Measurements from ENCODE around the gene CTU2. TPM values are rescaled to one million over a fixed set of nuclear protein-coding genes. Genes with fewer than 3 reads are reported as not detected.

Gene CTU2
- polyA plus RNA-seq, 6 donors from 2014 or later = 9.8 to 16.8 (median 13.1) TPM

GRCh38 chr16:88716601-88717001, 10.3 kb downstream of the CTU2 start:
- Mint-ChIP-seq H3K36me3 (peaks cover 0 to 7% of the 10 kb centered on the region in 2 donors), H3K4me1 (peaks cover 0 to 8% (median 0%) of the 10 kb centered on the region in 3 donors), H3K27ac (no peak overlapping the region), H3K27me3 (no peaks in the 10 kb centered on the region), H3K9me3 (no peaks in the 10 kb centered on the region), H3K4me3 (no peak overlapping the region)
- no peak for ATAC-seq (ENCODE audit: low read depth in 2 of 2)
- DNase-seq = no peak

GRCh38 chr16:88718178-88718577, 11.9 kb downstream of the CTU2 start:
- no peaks in the 10 kb centered on the region for H3K9me3 Mint-ChIP-seq
- H3K27me3 Mint-ChIP-seq = no peaks in the 10 kb centered on the region
- DNase-seq (no peak), ATAC-seq (ENCODE audit: low read depth in 2 of 2) (no peak)
- H3K36me3 Mint-ChIP-seq = peaks cover 0 to 7% of the 10 kb centered on the region in 2 donors
- peak overlapping the region in 1 of 6 donors; percentile 48 for H3K27ac Mint-ChIP-seq
- no peak overlapping the region for H3K4me3 Mint-ChIP-seq
- peaks cover 0 to 8% (median 0%) of the 10 kb centered on the region in 3 donors for H3K4me1 Mint-ChIP-seq

- ATAC-seq (ENCODE audit: low read depth in 2 of 2) = no peak
- no peak for DNase-seq
- Mint-ChIP-seq H3K27me3 (no peaks in the 10 kb centered on the region), H3K36me3 (peaks cover 0 to 7% of the 10 kb centered on the region in 2 donors), H3K27ac (peak overlapping the region in 1 of 6 donors; percentile 30), H3K4me1 (peaks cover 0 to 8% (median 0%) of the 10 kb centered on the region in 3 donors), H3K4me3 (no peak overlapping the region), H3K9me3 (no peaks in the 10 kb centered on the region)
Observed at GRCh38 chr16:88719267-88719932, 13.1 kb downstream of the CTU2 start.

- DNase-seq (no peak), ATAC-seq (ENCODE audit: low read depth in 2 of 2) (no peak)
- H3K36me3 Mint-ChIP-seq = peaks cover 0 to 7% of the 10 kb centered on the region in 2 donors
- H3K27ac Mint-ChIP-seq = no peak overlapping the region
- no peaks in the 10 kb centered on the region for H3K27me3 Mint-ChIP-seq
- H3K4me1 Mint-ChIP-seq = peaks cover 0 to 8% (median 0%) of the 10 kb centered on the region in 3 donors
- H3K9me3 Mint-ChIP-seq = no peaks in the 10 kb centered on the region
- no peak overlapping the region for H3K4me3 Mint-ChIP-seq
Observed at GRCh38 chr16:88719933-88720296, 13.6 kb downstream of the CTU2 start.

GRCh38 chr16:88720396-88720970, 14.2 kb downstream of the CTU2 start:
- ATAC-seq (ENCODE audit: low read depth in 2 of 2) (no peak), DNase-seq (no peak)
- peak overlapping the region in 1 of 6 donors; percentile 85 for H3K27ac Mint-ChIP-seq
- no peaks in the 10 kb centered on the region for H3K27me3 Mint-ChIP-seq
- H3K36me3 Mint-ChIP-seq = peaks cover 0 to 7% of the 10 kb centered on the region in 2 donors
- H3K4me3 Mint-ChIP-seq = no peak overlapping the region
- no peaks in the 10 kb centered on the region for H3K9me3 Mint-ChIP-seq
- peaks cover 0 to 8% (median 0%) of the 10 kb centered on the region in 3 donors for H3K4me1 Mint-ChIP-seq

GRCh38 chr16:88721236-88721635, 14.9 kb downstream of the CTU2 start:
- H3K4me1 Mint-ChIP-seq = peaks cover 0 to 8% (median 0%) of the 10 kb centered on the region in 3 donors
- ATAC-seq (ENCODE audit: low read depth in 2 of 2) = no peak
- no peak for DNase-seq
- no peak overlapping the region for H3K4me3 Mint-ChIP-seq
- H3K36me3 Mint-ChIP-seq = peaks cover 0 to 7% of the 10 kb centered on the region in 2 donors
- no peak overlapping the region for H3K27ac Mint-ChIP-seq
- no peaks in the 10 kb centered on the region for H3K9me3 Mint-ChIP-seq
- H3K27me3 Mint-ChIP-seq = no peaks in the 10 kb centered on the region

- Mint-ChIP-seq H3K27ac (no peak overlapping the region), H3K4me3 (no peak overlapping the region), H3K9me3 (no peaks in the 10 kb centered on the region), H3K4me1 (peaks cover 0 to 8% (median 0%) of the 10 kb centered on the region in 3 donors), H3K27me3 (no peaks in the 10 kb centered on the region), H3K36me3 (peaks cover 0 to 6% of the 10 kb centered on the region in 2 donors)
- ATAC-seq (ENCODE audit: low read depth in 2 of 2) (no peak), DNase-seq (no peak)
Observed at GRCh38 chr16:88721815-88722755, 15.8 kb downstream of the CTU2 start.

- Mint-ChIP-seq H3K36me3 (no peaks in the 10 kb centered on the region), H3K9me3 (no peaks in the 10 kb centered on the region), H3K4me3 (no peak overlapping the region), H3K4me1 (peaks cover 0 to 8% (median 0%) of the 10 kb centered on the region in 3 donors), H3K27me3 (no peaks in the 10 kb centered on the region), H3K27ac (no peak overlapping the region)
- ATAC-seq (ENCODE audit: low read depth in 2 of 2) = no peak
- DNase-seq = no peak
Observed at GRCh38 chr16:88722784-88723506, 16.6 kb downstream of the CTU2 start.

GRCh38 chr16:88723507-88723887, 17.2 kb downstream of the CTU2 start:
- no peak for ATAC-seq (ENCODE audit: low read depth in 2 of 2)
- Mint-ChIP-seq H3K27ac (no peak overlapping the region), H3K27me3 (no peaks in the 10 kb centered on the region), H3K4me3 (no peak overlapping the region), H3K4me1 (peaks cover 0 to 8% (median 0%) of the 10 kb centered on the region in 3 donors), H3K9me3 (no peaks in the 10 kb centered on the region), H3K36me3 (no peaks in the 10 kb centered on the region)
- no peak for DNase-seq

GRCh38 chr16:88723911-88724310, 17.6 kb downstream of the CTU2 start:
- Mint-ChIP-seq H3K4me3 (no peak overlapping the region), H3K27ac (no peak overlapping the region)

GRCh38 chr16:88724855-88725555, 18.7 kb downstream of the CTU2 start:
- no peaks in the 10 kb centered on the region for H3K36me3 Mint-ChIP-seq
- DNase-seq = no peak

More at GRCh38 chr16:88723911-88724310, 17.6 kb downstream of the CTU2 start:
- DNase-seq (no peak), ATAC-seq (ENCODE audit: low read depth in 2 of 2) (no peak)
- no peaks in the 10 kb centered on the region for H3K9me3 Mint-ChIP-seq
- peaks cover 0 to 8% (median 0%) of the 10 kb centered on the region in 3 donors for H3K4me1 Mint-ChIP-seq
- H3K27me3 Mint-ChIP-seq = no peaks in the 10 kb centered on the region
- no peaks in the 10 kb centered on the region for H3K36me3 Mint-ChIP-seq

GRCh38 chr16:88725609-88726407, 19.5 kb downstream of the CTU2 start:
- ATAC-seq (ENCODE audit: low read depth in 2 of 2) = no peak
- Mint-ChIP-seq H3K27me3 (no peaks in the 10 kb centered on the region), H3K27ac (no peak overlapping the region), H3K4me1 (peaks cover 0 to under 1% (median 0%) of the 10 kb centered on the region in 3 donors), H3K9me3 (no peaks in the 10 kb centered on the region), H3K4me3 (no peak overlapping the region), H3K36me3 (no peaks in the 10 kb centered on the region)
- DNase-seq = no peak

More at GRCh38 chr16:88724855-88725555, 18.7 kb downstream of the CTU2 start:
- no peak for ATAC-seq (ENCODE audit: low read depth in 2 of 2)
- H3K4me3 Mint-ChIP-seq = no peak overlapping the region
- no peaks in the 10 kb centered on the region for H3K27me3 Mint-ChIP-seq
- peaks cover 0 to 8% (median 0%) of the 10 kb centered on the region in 3 donors for H3K4me1 Mint-ChIP-seq
- no peak overlapping the region for H3K27ac Mint-ChIP-seq
- no peaks in the 10 kb centered on the region for H3K9me3 Mint-ChIP-seq

All from naive B cell (primary cell).